H9 (cell line): ENCODE data around the gene PPT1. TPM values are rescaled to one million over a fixed set of nuclear protein-coding genes. Genes with fewer than 3 reads are reported as not detected.

Experiments used
- DNase-seq: peaks from one replicate; pipeline ENCODE4 v3.0.0-alpha.2; 2017
- H2AFZ ChIP-seq: one replicate; pipeline ENCODE4 v1.6.1; 2013; ENCODE audit warnings: mild to moderate bottlenecking, low read length, control low read depth, moderate library complexity
- H2AK5ac ChIP-seq: 2 replicates; pipeline ENCODE4 v1.6.1; 2013; ENCODE audit warnings: low read length, control low read depth, mixed read lengths; ENCODE audit not compliant: insufficient read length
- H2BK120ac ChIP-seq: one replicate; pipeline ENCODE4 v1.6.1; 2013; ENCODE audit warnings: low read depth, mild to moderate bottlenecking, low read length, control low read depth, inconsistent platforms; ENCODE audit not compliant: poor library complexity, severe bottlenecking
- H2BK12ac ChIP-seq: 2 replicates; pipeline ENCODE4 v1.6.1; 2013; ENCODE audit warnings: low read length, control low read depth, mixed read lengths, low read depth; ENCODE audit not compliant: insufficient read length
- H2BK15ac ChIP-seq: 2 replicates; pipeline ENCODE4 v1.6.1; 2013; ENCODE audit warnings: low read depth, low read length, control low read depth
- H2BK20ac ChIP-seq: one replicate; pipeline ENCODE4 v1.6.1; 2013; ENCODE audit warnings: low read depth, mild to moderate bottlenecking, low read length, control low read depth, inconsistent platforms; ENCODE audit not compliant: poor library complexity, severe bottlenecking
- H2BK5ac ChIP-seq: 2 replicates; pipeline ENCODE4 v1.6.1; 2013; ENCODE audit warnings: low read length, control low read depth, mixed read lengths; ENCODE audit not compliant: insufficient read length
- H3K14ac ChIP-seq: 2 replicates; pipeline ENCODE4 v1.6.1; 2013; ENCODE audit warnings: low read length, control low read depth; ENCODE audit not compliant: insufficient read depth
- H3K18ac ChIP-seq: 2 replicates; pipeline ENCODE4 v1.6.1; 2013; ENCODE audit warnings: low read depth, mild to moderate bottlenecking, mixed read lengths, low read length, control low read depth; ENCODE audit not compliant: insufficient read length
- H3K23ac ChIP-seq: 2 replicates; pipeline ENCODE4 v1.6.1; 2013; ENCODE audit warnings: low read length, control low read depth, mixed read lengths, low read depth; ENCODE audit not compliant: insufficient read length
- H3K23me2 ChIP-seq: 2 replicates; pipeline ENCODE4 v1.6.1; 2013; ENCODE audit warnings: low read depth, mild to moderate bottlenecking, mixed read lengths, low read length, control low read depth; ENCODE audit not compliant: insufficient read length, poor library complexity, severe bottlenecking
- H3K27ac ChIP-seq: 2 replicates; pipeline ENCODE4 v1.5.1; 2013; ENCODE audit warnings: low read length, control low read depth, mixed read lengths, low read depth; ENCODE audit not compliant: insufficient read length
- H3K27me3 ChIP-seq: 2 replicates; pipeline ENCODE4 v1.6.1; 2013; ENCODE audit warnings: low read length, control low read depth, inconsistent platforms; ENCODE audit not compliant: insufficient read depth
- H3K4ac ChIP-seq: 2 replicates; pipeline ENCODE4 v1.6.1; 2013; ENCODE audit warnings: low read depth, mild to moderate bottlenecking, control low read depth, inconsistent platforms, low read length, moderate library complexity
- H3K4me1 ChIP-seq: 2 replicates; pipeline ENCODE4 v1.6.1; 2013; ENCODE audit warnings: low read length, control low read depth, inconsistent platforms; ENCODE audit not compliant: insufficient read depth
- H3K4me2 ChIP-seq: 2 replicates; pipeline ENCODE4 v1.6.1; 2013; ENCODE audit warnings: low read length, control low read depth, mixed read lengths; ENCODE audit not compliant: insufficient read length, insufficient read depth
- H3K56ac ChIP-seq: 2 replicates; pipeline ENCODE4 v1.6.1; 2013; ENCODE audit warnings: low read depth, mild to moderate bottlenecking, mixed read lengths, low read length, control low read depth; ENCODE audit not compliant: insufficient read length
- H3K79me1 ChIP-seq: 2 replicates; pipeline ENCODE4 v1.6.1; 2013; ENCODE audit warnings: low read depth, mild to moderate bottlenecking, moderate library complexity, low read length, control low read depth, inconsistent platforms; ENCODE audit not compliant: insufficient read depth, poor library complexity, severe bottlenecking
- H3K79me2 ChIP-seq: 2 replicates; pipeline ENCODE4 v1.6.1; 2013; ENCODE audit warnings: low read length, control low read depth, inconsistent platforms; ENCODE audit not compliant: insufficient read depth
- H3K9ac ChIP-seq: 2 replicates; pipeline ENCODE4 v1.6.1; 2013; ENCODE audit warnings: low read length, control low read depth, mixed read lengths; ENCODE audit not compliant: insufficient read length; ENCODE audit errors: extremely low read depth
- H3K9me3 ChIP-seq: one replicate; pipeline ENCODE4 v1.6.1; 2013; ENCODE audit warnings: low read depth, low read length, inconsistent platforms; ENCODE audit not compliant: control insufficient read depth
- H3T11ph ChIP-seq: one replicate; pipeline ENCODE4 v1.6.1; 2013; ENCODE audit warnings: mild to moderate bottlenecking, low read length, control low read depth, inconsistent platforms
- H4K20me1 ChIP-seq: one replicate; pipeline ENCODE4 v1.6.1; 2013; ENCODE audit not compliant: control insufficient read depth, insufficient read length, insufficient read depth
- H4K5ac ChIP-seq: 2 replicates; pipeline ENCODE4 v1.6.1; 2013; ENCODE audit warnings: low read depth, mild to moderate bottlenecking, mixed read lengths, low read length, control low read depth; ENCODE audit not compliant: insufficient read length
- H4K8ac ChIP-seq: replicated peaks from 2 replicates; pipeline ENCODE4 v1.6.1; 2013; ENCODE audit warnings: low read length, control low read depth, mixed read lengths, low read depth; ENCODE audit not compliant: insufficient read length
- H4K91ac ChIP-seq: 2 replicates; pipeline ENCODE4 v1.6.1; 2013; ENCODE audit warnings: low read depth, mild to moderate bottlenecking, moderate library complexity, mixed read lengths, low read length, control low read depth; ENCODE audit not compliant: insufficient read length
- H3K27ac Mint-ChIP-seq, 3 experiments: 2 replicates in 2 of 3; 3 replicates in 1 of 3; pipeline ENCODE4 v1.8.0; 2020 to 2021; ENCODE audit warnings: mixed read lengths in 3 of 3, mild to moderate bottlenecking in 1 of 3, moderate library complexity in 1 of 3
- H3K27me3 Mint-ChIP-seq: 2 replicates; pipeline ENCODE4 v1.8.0; 2021; ENCODE audit warnings: low read depth, mild to moderate bottlenecking, moderate library complexity, mixed read lengths
- H3K36me3 Mint-ChIP-seq, 3 experiments: 2 replicates in 2 of 3; 3 replicates in 1 of 3; pipeline ENCODE4 v1.8.0; 2020 to 2021; ENCODE audit warnings: low read depth in 3 of 3, mixed read lengths in 3 of 3; ENCODE audit not compliant: insufficient read depth in 1 of 3
- H3K4me1 Mint-ChIP-seq, 2 experiments: 2 replicates each; pipeline ENCODE4 v1.8.0; 2020; ENCODE audit warnings: mixed read lengths in 2 of 2
- H3K4me3 Mint-ChIP-seq, 2 experiments: 2 replicates in 1 of 2; 3 replicates in 1 of 2; pipeline ENCODE4 v1.8.0; 2020 to 2021; ENCODE audit warnings: mild to moderate bottlenecking in 2 of 2, mixed read lengths in 2 of 2, moderate library complexity in 1 of 2
- H3K9me3 Mint-ChIP-seq, 2 experiments: 2 replicates in 1 of 2; 3 replicates in 1 of 2; pipeline ENCODE4 v1.8.0; 2020; ENCODE audit warnings: mild to moderate bottlenecking in 2 of 2, mixed read lengths in 2 of 2, moderate library complexity in 1 of 2
- CTCF ChIP-seq: fragments of 200-600 bp; sonication (generic); conservative IDR thresholded peaks from 3 replicates; pipeline ENCODE4 v1.8.0; 2021; ENCODE audit warnings: antibody characterized with exemption, mild to moderate bottlenecking
- WGBS: extraction: QIAGEN DNeasy Blood & Tissue Kit; methylation state at CpG from one replicate; pipeline ENCODE4 v1.1.7; 2013; ENCODE audit warnings: missing lambda C conversion rate, low lambda C conversion rate, mixed read lengths; ENCODE audit not compliant: insufficient read length; ENCODE audit errors: extremely low coverage; 5-methylcytosine and 5-hydroxymethylcytosine counted together
- total RNA-seq: library from RNA; stranded (reverse); gene quantifications from 2 replicates; pipeline ENCODE4 v1.2.1, GENCODE V29; 2021

Gene PPT1
- total RNA-seq, 1 experiment from 2014 or later = 109 TPM

- no peaks in the 10 kb centered on the region for H4K20me1 ChIP-seq
- no peak for TF ChIP-seq CTCF
- no peaks in the 10 kb centered on the region for H3K23me2 ChIP-seq
- H2BK5ac ChIP-seq = no peak overlapping the region
- H3T11ph ChIP-seq = no peak overlapping the region
- no peaks in the 10 kb centered on the region for H3K79me1 ChIP-seq
- no peak overlapping the region for H2AFZ ChIP-seq
- no peaks in the 10 kb centered on the region for H3K9me3 ChIP-seq
- H2BK20ac ChIP-seq = no peak overlapping the region
- no peak overlapping the region for H3K9ac ChIP-seq
- no peak overlapping the region for H3K23ac ChIP-seq
- no peak overlapping the region for H3K14ac ChIP-seq
- Mint-ChIP-seq H3K4me3 (no peak overlapping the region; a peak in 1 of 5 replicates), H3K27ac (no peak overlapping the region), H3K27me3 (peaks cover 10% of the 10 kb centered on the region), H3K9me3 (peaks cover 2 to 3% of the 10 kb centered on the region in 2 experiments; a peak in 4 of 5 replicates), H3K4me1 (peaks cover 2 to 3% of the 10 kb centered on the region in 2 experiments; a peak in 2 of 4 replicates), H3K36me3 (no peaks in the 10 kb centered on the region)
- no peak overlapping the region for H4K91ac ChIP-seq
- no peaks in the 10 kb centered on the region for H3K4me1 ChIP-seq
- no peak overlapping the region for H3K27ac ChIP-seq
- no peak overlapping the region for H4K5ac ChIP-seq
- H2AK5ac ChIP-seq = no peak overlapping the region
- H2BK120ac ChIP-seq = no peak overlapping the region
- DNase-seq = no peak
- H3K4me2 ChIP-seq = no peak overlapping the region
- no CpG with 5 or more reads among the region's 3 CpGs for WGBS
- no peaks in the 10 kb centered on the region for H3K79me2 ChIP-seq
- H3K27me3 ChIP-seq = no peaks in the 10 kb centered on the region
- no peak overlapping the region for H2BK12ac ChIP-seq
- no peak overlapping the region for H3K18ac ChIP-seq
- H2BK15ac ChIP-seq = no peak overlapping the region
- H3K56ac ChIP-seq = no peak overlapping the region
- H3K4ac ChIP-seq = no peak overlapping the region
- H4K8ac ChIP-seq = no peak overlapping the region
These were observed 67.4 kb downstream of the PPT1 start for GRCh38 chr1:40029608-40030007.
